AG09309 (cell line): Measurements from ENCODE around the gene NOX3.
"Not testable (repeated sequence)": the region's sequence is repeated elsewhere in the genome, so short reads cannot be mapped to it uniquely, and the experiment has no call there.

Experiments used
- DNase-seq: peaks from one replicate; pipeline ENCODE4 v3.0.0-alpha.2; 2010; ENCODE audit warnings: low read depth
- H3K4me3 ChIP-seq: 2 replicates; pipeline ENCODE4 v1.5.1; 2011; ENCODE audit warnings: mild to moderate bottlenecking, low read depth, low read length, moderate library complexity; ENCODE audit not compliant: control insufficient read depth
- TF ChIP-seq, protein P1 (sequence below): IDR thresholded peaks from 2 replicates; pipeline ENCODE4 v1.5.1; 2011; ENCODE audit warnings: mild to moderate bottlenecking, low read depth, low read length, inconsistent platforms; ENCODE audit not compliant: insufficient read depth, control insufficient read depth; ENCODE audit errors: missing control alignments

The NOX3 gene

DNA sequence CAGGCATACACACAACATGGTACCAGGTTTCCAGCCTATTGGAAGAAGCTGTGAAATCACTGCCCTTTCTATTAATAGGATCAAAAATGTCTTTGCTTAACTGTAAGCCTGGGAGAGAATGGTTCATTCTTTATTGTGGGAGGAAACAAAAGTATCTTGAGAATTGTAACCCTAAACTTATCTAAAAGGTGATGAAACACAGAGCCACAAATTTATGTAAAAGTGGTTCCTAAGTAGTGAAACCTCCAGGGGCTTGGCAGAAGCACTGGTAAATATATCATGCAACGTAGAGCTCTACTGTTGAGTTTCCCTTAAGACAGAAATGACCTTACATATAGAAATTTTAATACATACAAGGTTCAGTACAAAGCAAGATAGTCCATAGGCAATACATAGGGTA is 17.2 kb upstream of the NOX3 start:
- TF ChIP-seq, protein P1, sequence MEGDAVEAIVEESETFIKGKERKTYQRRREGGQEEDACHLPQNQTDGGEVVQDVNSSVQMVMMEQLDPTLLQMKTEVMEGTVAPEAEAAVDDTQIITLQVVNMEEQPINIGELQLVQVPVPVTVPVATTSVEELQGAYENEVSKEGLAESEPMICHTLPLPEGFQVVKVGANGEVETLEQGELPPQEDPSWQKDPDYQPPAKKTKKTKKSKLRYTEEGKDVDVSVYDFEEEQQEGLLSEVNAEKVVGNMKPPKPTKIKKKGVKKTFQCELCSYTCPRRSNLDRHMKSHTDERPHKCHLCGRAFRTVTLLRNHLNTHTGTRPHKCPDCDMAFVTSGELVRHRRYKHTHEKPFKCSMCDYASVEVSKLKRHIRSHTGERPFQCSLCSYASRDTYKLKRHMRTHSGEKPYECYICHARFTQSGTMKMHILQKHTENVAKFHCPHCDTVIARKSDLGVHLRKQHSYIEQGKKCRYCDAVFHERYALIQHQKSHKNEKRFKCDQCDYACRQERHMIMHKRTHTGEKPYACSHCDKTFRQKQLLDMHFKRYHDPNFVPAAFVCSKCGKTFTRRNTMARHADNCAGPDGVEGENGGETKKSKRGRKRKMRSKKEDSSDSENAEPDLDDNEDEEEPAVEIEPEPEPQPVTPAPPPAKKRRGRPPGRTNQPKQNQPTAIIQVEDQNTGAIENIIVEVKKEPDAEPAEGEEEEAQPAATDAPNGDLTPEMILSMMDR = no peak
- H3K4me3 ChIP-seq = no peak overlapping the region
- peak; percentile 78 for DNase-seq

GRCh38 chr6:155470979-155471616 is 15.5 kb upstream of the NOX3 start:
- not testable (repeated sequence) for DNase-seq, H3K4me3 ChIP-seq

DNA sequence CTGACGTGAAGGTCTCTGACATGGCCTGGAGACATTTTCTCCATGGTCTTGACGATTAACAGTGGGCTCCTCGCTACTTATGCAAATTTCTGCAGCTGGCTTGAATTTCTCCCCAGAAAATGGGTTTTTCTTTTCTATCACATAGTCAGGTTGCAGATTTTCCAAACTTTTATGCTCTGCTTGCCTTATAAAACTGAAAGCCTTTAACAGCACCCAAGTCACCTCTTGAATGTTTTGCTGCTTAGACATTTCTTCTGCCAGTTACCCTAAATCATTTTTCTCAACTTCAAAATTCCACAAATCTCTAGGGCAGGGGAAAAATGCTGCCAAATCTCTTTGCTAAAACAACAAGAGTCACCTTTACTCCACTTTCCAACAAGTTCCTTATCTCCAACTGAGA is 12.9 kb upstream of the NOX3 start:
- DNase-seq, H3K4me3 ChIP-seq: not testable (repeated sequence)

DNA sequence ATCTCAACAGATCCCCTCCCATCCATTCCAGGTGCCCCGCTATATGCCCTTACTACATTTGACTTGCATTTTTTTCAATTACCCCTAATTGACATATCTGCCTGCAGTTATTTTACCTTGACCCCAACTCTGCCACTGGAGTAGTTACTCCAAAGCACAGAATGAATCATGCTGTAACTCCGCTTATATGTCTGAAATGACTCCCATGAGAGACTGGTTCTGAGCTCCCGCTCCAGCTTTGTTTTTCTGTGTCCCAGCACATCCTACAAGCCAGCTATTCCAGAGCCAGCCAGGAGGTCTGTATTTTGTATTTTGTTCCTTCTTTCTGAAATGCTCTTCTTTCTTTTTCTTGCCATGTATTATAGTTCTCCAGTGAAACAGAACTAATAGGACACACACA is 10.9 kb upstream of the NOX3 start:
- no peak for DNase-seq
- H3K4me3 ChIP-seq = no peak overlapping the region
- TF ChIP-seq, protein P1 = no peak

DNA sequence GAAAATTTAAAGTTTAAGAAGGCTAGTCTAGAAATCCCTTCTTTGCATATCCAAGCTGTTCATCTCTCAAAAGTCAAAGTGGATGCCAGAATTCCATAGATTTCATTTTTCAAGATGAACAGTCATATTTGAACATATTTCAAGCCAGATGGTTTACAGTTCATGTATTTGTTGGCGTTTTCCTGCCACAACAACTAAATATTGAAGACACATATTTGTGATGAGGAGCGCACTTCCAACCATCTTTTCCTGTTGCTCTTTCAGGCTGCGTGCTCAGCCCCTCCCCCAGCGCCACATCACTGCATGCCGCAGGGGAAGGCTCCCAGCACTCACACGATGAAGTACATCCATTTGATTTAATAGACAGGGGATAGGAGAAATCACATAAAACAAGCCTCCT is 5.9 kb upstream of the NOX3 start:
- H3K4me3 ChIP-seq = no peak overlapping the region
- TF ChIP-seq, protein P1 = no peak

GRCh38 chr6:155454471-155454870 is 1.2 kb downstream of the NOX3 start:
- TF ChIP-seq, protein P1 = no peak
- no peak for DNase-seq
- H3K4me3 ChIP-seq = no peak overlapping the region

More for the DNA sequence above, 5.9 kb upstream of the NOX3 start:
- DNase-seq = no peak

GRCh38 chr6:155454008-155454407 is 1.6 kb downstream of the NOX3 start:
- TF ChIP-seq, protein P1 = no peak
- no peak for DNase-seq
- no peak overlapping the region for H3K4me3 ChIP-seq

DNA sequence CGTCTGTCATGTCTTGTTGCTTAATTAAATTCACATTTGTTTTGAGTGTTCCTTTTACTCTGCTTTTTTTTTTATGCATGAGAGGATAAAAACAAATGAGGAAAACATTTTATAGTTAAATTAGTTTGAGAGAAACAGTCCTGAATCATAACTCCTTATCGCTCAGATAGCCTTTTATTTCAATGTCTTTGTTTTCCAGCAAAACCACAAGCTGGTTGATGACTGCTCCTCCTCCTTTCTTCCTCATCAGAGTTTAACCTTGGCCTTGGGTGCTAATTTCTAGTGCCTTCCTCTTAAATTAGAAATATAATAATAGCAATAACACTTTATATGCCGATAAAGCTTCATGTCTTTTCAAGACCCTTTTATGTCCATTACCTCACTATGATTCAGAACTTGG is 3.1 kb downstream of the NOX3 start:
- TF ChIP-seq, protein P1 = no peak
- DNase-seq = no peak
- no peak overlapping the region for H3K4me3 ChIP-seq

GRCh38 chr6:155451530-155451929 is 4.1 kb downstream of the NOX3 start:
- not testable (repeated sequence) for H3K4me3 ChIP-seq, DNase-seq
